Measurements from ENCODE around the gene SMIM12.

DNA sequence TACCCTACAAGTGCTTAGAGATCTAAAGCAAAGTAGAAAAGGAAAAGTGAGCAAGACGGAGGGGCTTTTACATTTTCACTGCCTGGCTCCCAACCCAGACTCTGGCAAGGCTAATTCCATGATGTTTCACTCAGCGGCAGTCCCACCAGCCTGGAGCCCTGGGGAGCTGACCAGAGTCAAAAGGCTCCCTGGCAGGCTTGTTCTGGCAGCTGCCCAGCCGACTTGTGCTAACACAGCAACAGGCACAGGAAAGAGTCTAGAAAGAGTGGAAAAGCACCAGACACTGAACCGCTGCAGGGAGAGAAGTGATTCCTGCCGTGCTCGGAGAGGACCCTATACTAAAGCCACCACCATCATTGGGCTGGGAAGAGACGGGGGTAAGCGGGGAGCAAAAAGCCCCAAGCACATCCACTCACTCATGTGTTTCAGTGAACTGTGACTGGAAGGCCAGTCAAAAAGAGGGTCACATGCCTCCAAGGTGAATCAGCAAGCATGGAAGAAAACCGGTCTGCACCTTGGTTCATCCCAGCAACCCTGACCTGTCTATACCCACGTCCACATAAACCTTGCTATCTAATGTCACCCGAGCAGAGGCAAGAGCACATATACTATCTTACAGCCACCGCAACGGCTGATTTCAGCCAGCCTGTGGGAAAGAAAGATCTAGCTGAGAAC lies 8.0 kb downstream of the SMIM12 start:
- TF ChIP-seq POLR2A (IDR thresholded peaks at IDR 0.05; ENCODE audit: low read length) (no peak), GATA1 (IDR thresholded peaks at IDR 0.05; ENCODE audit: low read depth, low read length) (no peak)

Data from erythroblast (primary cell).